AG08395 (cell line): ENCODE measurements around the gene RHCE.
"Not testable (repeated sequence)": the region's sequence is repeated elsewhere in the genome, so short reads cannot be mapped to it uniquely, and the experiment has no call there.

ENCODE experiments used
- DNase-seq: peaks from one replicate; pipeline ENCODE4 v3.0.0; 2012; ENCODE audit warnings: mixed read lengths, low spot score

RHCE gene

GRCh38 chr1:25432749-25433388 lies 12.2 kb upstream of the RHCE start:
- DNase-seq, result no peak

- DNase-seq, result peak; percentile 5
These were observed 11.5 kb upstream of the RHCE start for GRCh38 chr1:25431955-25432719.

DNA sequence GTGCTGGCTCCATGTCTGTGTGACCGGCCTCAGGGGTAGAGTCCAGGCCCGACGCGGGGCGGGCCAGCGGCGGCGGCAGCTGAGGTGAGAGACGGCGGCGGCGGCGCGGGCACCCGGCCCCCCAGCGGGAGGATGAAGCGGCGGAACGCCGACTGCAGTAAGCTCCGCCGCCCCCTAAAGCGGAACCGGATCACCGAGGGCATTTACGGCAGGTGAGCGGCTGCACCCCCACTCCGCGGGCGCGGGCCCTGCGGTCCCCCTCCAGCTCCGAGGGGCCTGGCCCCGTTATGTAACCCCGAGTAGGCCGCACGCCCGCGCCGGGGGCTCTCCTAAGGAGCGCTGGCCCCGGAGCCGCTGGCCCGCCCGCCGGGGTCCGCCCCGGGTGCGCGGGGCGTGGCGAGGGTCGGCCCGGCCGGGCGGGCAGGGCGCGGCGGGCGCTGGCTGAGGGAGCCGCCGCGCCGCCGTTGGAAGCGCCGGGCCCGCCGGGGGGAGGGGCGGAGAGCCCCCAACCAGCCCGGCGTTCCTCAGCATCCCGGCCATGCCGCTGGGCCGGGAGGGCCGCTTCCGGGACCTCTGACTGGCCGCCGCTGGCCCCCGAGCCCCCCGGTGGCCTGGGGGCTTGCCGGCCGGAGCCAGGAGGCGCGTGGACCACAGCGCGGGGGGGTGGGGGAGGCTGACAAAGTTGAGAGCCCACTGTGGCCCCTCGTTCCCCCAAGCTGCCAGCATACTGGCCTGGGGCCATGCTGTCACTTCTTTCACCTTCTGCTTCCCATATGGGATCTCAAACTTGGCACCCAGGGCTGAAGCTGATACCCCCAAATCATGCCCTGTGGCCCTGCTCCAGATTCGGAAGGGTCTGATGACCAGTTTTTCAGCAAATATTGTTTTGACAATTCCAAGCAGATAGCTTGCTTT lies 10.6 kb upstream of the RHCE start:
- DNase-seq, result peak; percentile 11

DNA sequence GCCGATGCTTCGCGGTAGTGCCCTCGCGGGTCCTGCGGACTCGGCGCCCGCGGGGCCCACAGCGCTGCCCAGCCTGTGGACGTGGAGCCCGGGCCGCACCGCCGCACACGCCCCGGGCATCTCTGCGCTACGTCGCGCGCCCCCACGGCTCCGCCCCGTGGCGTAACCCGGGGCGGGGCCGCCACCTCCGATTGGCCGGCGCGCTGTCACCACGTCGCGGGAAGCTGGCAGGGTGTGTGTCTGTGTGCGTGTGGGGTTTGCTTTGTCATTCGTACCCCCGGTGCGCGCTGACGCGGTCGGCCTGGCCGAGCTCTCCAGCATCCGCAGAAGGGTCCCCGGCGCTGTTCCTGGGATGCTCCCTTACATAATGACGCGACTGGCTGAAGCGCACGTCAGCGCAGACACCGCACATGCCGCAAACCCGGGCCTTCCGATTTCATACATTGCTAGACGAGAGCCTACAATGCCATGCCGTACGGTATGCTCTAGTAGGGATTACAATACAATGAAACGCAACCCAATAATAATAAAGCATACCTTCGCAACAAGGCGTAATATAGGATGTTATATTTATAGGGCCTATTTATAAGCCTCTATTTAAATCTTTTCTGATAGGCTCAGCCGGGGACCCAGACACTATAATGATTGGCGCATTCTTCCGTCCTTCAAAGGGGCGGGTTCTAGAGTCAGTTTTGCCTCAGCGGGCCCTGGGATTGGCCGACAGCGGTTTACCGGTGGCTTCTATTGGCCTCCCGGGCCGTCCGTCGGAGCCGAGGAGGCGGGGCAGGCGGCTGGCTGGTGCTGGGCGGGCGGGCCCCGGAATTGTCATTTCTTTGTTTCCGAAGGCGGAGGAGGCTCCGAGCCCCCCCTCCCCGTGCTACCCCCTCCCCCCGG lies 9.7 kb upstream of the RHCE start, which contains the start of gene MACO1:
TSS of gene MACO1 (plus strand) at position 825 of the 894 bp plus-strand sequence. CDS start 202 bp downstream, outside the sequence.
- DNase-seq, result peak; percentile 99

DNA sequence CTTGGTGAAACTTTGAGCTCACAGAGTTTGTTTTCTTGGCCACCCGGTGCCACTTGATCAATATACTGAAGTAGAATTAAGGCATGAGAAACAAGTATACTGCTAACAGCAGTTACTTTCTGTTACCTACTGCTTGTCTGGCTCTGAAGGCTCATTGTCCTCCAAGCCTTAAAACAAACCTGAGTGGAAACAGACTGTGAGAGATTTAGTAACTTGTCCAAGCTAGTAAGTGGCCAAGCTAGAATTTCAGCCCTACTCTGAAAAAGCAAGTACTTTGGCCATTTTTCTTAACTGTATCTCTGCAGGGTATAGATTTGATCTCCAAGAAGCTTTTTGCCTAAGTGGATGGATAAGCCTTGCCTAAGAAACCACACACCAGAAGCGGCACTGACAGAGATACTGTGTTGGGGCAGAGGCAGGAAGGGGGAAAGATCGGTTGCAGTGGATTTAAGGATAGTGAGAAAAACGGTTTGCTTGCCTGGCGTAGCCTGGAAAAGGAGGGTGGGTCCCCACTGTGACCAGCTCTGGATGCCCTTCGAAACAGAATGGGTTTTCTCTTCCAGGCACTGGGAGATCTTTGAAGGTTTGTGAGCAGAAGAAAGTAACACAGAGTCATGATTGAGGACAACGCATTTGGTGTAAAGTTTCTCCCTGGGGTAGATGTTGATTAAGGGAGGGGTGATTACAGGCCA lies 8.0 kb upstream of the RHCE start:
- DNase-seq, result no peak

GRCh38 chr1:25427696-25428095 lies 7.1 kb upstream of the RHCE start:
- DNase-seq, result no peak

DNA sequence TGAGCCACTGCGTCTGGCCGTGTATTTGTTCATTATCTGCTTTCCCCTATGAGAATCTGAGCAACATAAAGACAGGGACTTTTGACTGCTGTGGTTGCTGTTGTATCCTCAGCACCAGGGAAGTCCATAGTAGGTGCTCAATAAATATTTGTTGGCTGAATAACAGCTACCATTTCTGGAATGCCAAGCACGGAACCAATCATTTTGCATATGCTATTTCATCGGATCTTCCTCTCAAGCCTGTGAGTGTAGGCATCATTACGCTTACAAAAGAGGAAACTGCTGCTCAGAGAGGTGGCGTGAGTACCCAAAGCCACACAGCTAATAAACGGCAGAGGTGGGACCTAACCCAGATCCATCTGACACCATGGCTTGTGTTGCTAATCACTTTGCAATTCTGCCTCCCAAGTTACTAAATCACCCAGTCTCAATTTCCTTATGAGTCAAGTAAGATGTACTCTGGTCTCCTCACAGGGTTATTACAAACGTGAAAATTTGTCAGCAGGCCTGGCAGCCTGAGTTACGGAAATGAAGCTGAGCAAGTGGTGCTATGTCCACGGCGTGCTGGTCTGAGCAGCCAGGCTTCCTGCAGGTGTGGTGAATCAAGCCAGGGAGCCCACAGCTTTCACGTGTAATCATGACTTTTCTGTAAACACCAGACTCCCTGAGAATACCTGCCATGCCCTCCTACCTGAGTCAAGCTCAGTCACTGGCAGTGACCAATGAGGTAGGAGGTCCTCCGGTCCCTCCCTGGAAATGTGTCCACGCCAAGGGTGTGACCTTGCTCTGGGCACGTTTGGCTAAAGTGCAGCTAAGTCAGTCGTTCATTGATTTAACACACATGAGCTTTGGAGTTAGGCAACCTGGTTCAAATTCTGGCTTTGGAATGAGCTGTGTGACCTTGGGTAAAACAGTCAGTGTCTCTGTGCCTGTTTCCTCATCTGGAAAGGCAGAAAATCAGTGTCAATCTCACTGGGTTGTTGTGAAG lies 4.8 kb upstream of the RHCE start:
- no peak for DNase-seq

DNA sequence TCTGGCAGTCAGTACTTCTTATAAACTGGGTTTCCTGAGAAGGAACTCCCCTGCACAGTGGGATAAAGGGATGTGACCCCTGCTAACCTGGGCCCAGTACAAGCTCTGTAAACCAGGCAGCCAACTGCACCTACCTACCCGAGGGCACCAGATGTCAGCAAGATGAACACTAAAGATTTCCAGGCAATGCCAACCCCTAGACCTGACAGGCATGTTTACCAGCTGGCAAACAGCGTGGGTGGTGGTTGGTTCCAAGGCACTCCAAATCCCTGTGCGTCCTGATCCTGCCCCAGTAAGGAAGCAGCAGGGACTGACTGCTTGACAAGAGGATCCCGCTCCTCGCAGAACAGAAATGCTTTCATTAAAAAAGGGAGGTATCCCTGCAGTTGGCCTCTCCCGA lies 2.6 kb upstream of the RHCE start:
- DNase-seq, result not testable (repeated sequence)

DNA sequence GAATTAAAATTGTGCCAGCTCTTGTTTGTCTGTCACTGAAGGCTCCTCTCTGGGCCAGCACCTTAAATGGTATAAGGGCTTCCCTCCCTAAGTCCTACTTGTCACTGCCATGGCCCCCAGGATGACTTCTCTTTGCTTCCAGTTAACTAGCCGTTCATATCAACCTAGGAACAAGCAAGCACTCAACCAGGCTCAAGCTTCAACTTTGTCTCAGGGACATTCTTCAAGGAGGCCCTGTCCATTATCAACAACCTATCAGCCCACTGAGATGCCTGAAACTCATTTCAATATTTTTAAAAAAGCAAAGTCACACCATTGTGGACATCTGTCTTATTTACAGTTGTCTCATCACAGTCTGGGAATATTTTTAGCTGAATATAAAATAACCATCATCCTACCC lies 1.3 kb downstream of the RHCE start:
- DNase-seq, result not testable (repeated sequence)

DNA sequence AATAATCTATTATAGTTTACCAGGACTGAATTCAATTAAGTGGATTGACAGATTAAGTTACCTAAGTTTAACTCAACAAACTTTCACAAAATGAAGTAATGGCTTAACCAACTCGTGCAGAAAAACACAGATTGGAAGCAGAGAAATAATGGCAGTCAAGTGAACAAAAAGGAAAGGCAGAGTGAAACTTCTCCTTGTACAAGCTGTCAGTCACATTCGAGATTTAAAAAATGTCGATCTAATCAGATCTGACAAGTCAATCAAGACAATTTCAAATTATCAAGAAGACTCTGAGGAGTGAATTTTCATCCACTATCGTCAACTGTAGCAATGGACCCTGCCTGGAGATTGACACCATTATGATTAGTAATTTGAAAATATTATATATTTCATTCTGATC lies 3.3 kb downstream of the RHCE start:
- not testable (repeated sequence) for DNase-seq

DNA sequence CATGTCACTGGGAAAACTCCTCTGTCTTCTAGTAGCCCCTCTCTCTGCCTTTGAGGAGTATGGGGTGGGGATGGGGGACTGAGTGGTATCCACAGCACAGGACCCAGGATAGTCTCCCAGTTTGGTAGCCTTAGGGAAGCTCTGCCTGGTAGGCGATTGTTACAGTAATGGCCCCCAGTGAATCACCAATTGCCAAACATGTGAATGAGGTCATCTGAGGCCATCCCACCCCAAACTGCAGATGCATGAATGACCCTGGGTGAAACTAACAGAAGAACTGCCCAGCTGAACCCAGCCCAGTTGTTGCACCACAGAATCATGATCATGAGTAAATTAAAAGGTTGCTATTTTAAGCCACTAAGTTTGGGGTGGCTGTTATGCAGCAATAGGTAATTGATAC lies 6.0 kb downstream of the RHCE start:
- DNase-seq, result not testable (repeated sequence)

DNA sequence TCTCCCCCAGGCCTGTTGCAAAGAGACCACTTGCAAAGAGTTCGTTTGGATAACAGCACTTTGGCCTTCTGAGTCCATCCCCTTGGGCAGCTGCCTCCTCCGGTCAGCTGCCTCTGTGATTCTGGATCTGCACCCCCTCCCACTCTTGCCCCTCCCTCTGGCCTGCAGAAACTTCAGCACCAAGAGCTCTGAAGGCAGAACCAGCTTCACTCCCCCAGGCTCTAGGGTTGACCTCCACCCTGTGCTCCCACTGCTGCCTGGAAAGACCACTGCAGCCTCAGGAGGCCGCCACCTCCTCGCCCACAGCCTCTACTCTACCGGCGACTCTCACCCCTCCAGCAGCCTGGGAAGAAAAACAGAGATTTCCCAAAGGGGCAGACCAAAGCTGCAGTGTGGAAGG lies 6.5 kb downstream of the RHCE start:
- DNase-seq, result not testable (repeated sequence)

DNA sequence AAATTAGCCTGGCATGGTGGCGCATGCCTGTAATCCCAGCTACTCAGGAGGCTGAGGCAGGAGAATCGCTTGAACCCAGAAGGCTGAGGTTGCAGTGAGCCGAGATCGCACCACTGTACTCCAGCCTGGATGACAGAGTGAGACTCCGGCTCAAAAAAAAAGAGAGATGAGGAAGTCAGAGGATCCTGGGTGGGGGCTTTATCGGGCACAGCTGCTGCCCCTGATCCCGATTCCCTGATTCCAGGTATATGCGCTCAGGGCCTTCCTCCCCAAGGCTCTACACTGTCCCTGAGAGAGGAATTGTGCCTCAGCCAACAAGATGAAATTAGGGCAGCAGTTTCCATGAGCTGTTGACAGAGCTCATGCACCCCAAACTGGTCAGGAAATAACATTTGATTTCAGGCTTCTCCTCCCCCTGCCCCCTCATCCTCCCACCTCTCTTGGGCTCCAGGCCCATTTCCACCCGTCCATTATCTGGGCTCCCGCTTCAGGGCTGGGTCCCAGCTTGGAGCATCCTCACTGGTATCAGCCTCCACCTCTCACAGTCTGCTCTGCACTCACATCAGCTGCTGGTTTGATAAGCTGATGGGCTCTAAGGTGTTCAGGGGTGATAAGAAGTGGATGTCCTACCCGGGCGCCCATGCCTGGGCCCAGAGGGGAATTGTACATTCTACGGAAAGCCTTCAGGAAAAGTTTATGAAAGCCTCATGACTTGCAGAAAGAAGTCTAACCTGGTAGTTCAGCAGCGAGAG lies 7.6 kb downstream of the RHCE start:
- DNase-seq, result not testable (repeated sequence)

DNA sequence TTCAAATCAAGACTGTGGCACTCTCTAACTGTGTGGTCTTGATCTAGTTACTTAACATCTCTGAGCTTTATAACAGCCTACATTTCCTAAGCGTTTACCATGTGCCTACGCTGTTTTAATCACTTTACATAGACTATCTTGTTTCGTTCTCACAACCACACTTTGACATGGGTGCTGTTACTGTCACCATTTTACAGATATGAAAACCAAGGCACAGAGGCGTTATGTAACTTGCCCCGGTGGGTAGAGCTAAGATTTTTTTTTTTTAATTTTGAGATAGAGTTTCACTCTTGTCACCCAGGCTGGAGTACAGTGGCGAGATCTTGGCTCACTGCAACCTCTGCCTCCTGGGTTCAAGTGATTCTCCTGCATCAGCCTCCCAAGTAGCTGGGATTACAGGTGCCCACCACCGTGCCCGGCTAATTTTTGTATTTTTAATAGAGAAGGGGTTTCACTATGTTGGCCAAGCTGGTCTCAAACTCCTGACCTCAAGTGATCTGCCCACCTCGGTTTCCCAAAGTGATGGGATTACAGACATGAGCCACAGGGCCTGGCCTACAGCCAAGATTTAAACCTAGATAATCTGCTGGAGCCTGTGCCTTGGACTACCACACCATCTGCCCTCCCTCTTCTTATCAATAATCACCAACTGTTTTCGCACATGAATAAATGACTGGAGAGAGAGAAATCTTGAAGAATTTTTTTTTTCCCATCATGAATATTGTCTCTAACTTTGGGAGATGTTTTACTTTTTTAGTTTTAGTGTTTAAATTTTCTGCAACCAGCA lies 10.8 kb downstream of the RHCE start:
- not testable (repeated sequence) for DNase-seq

- not testable (repeated sequence) for DNase-seq
These were observed 14.8 kb downstream of the RHCE start for GRCh38 chr1:25405731-25406305.

- DNase-seq, result not testable (repeated sequence)
These were observed 17.4 kb downstream of the RHCE start for GRCh38 chr1:25402947-25403803.

- not testable (repeated sequence) for DNase-seq
These were observed 22.5 kb downstream of the RHCE start for GRCh38 chr1:25398079-25398478.
